HepG2 (cell line): ENCODE measurements around the gene CCDC142. TPM values are rescaled to one million over a fixed set of nuclear protein-coding genes. Genes with fewer than 3 reads are reported as not detected.

Experiments
- FOXC1 ChIP-seq: sonication (generic); formaldehyde crosslinking; IDR thresholded peaks from 2 replicates; pipeline ENCODE4 v1.8.0; 2022; ENCODE audit warnings: mild to moderate bottlenecking, missing genetic modification reagents, borderline replicate concordance
- ISL2 ChIP-seq: sonication (generic); formaldehyde crosslinking; IDR thresholded peaks from 2 replicates; pipeline ENCODE4 v1.5.0; 2020; ENCODE audit warnings: missing genetic modification reagents
- JUN ChIP-seq: sonication (generic); formaldehyde crosslinking; IDR thresholded peaks from 2 replicates; pipeline ENCODE4 v1.4.0; 2020; ENCODE audit warnings: mild to moderate bottlenecking, missing genetic modification reagents
- MIER3 ChIP-seq: IDR thresholded peaks from 2 replicates; pipeline ENCODE4 v1.6.1; 2016; ENCODE audit warnings: missing compliant biosample characterization, borderline replicate concordance
- MXD4 ChIP-seq: IDR thresholded peaks from 2 replicates; pipeline ENCODE4 v1.6.1; 2016; ENCODE audit warnings: mild to moderate bottlenecking, missing biosample characterization, missing genetic modification reagents
- NCOA5 ChIP-seq: sonication (generic); formaldehyde crosslinking; IDR thresholded peaks from 2 replicates; pipeline ENCODE4 v1.4.0; 2020; ENCODE audit warnings: missing genetic modification reagents
- NR3C1 ChIP-seq: sonication (generic); formaldehyde crosslinking; IDR thresholded peaks from 2 replicates; pipeline ENCODE4 v1.4.0; 2020; ENCODE audit warnings: missing genetic modification reagents
- NRL ChIP-seq: sonication (generic); formaldehyde crosslinking; IDR thresholded peaks from 2 replicates; pipeline ENCODE4 v1.5.0; 2020; ENCODE audit warnings: missing genetic modification reagents, mild to moderate bottlenecking, moderate library complexity, borderline replicate concordance
- PRMT3 ChIP-seq: sonication (generic); formaldehyde crosslinking; IDR thresholded peaks from 2 replicates; pipeline ENCODE4 v1.8.1; 2022; ENCODE audit warnings: low read depth, mild to moderate bottlenecking, moderate library complexity, missing genetic modification reagents, borderline replicate concordance
- RBM39 ChIP-seq: fragments of 200-400 bp; formaldehyde crosslinking; IDR thresholded peaks from one replicate; pipeline ENCODE4 v1.6.1; 2018; ENCODE audit warnings: antibody characterized with exemption, mild to moderate bottlenecking, low read depth, low read length; ENCODE audit not compliant: poor library complexity, severe bottlenecking
- REL ChIP-seq: sonication (generic); formaldehyde crosslinking; conservative IDR thresholded peaks from 2 replicates; pipeline ENCODE4 v1.8.0; 2022; ENCODE audit warnings: mild to moderate bottlenecking, missing genetic modification reagents, moderate library complexity
- SOX6 ChIP-seq, 2 experiments: fragments of 450-650 bp in 1 of 2; sonication (generic) in 1 of 2; formaldehyde crosslinking in 1 of 2; IDR thresholded peaks; 2 replicates each; pipeline versions ENCODE4 v1.4.0 to v1.6.1; 2017 to 2020; ENCODE audit warnings: antibody characterized with exemption in 1 of 2, mild to moderate bottlenecking in 1 of 2, missing genetic modification reagents in 1 of 2
- TMF1 ChIP-seq: sonication (generic); formaldehyde crosslinking; IDR thresholded peaks from 2 replicates; pipeline ENCODE4 v1.8.1; 2022; ENCODE audit warnings: low read depth, missing genetic modification reagents
- WIZ ChIP-seq: sonication (generic); formaldehyde crosslinking; IDR thresholded peaks from 2 replicates; pipeline ENCODE4 v1.5.1; 2020; ENCODE audit warnings: mild to moderate bottlenecking, missing genetic modification reagents
- ZBTB1 ChIP-seq: sonication (generic); formaldehyde crosslinking; IDR thresholded peaks from 2 replicates; pipeline ENCODE4 v1.4.0; 2020; ENCODE audit warnings: missing genetic modification reagents, borderline replicate concordance
- ZBTB2 ChIP-seq: sonication (generic); formaldehyde crosslinking; IDR thresholded peaks from 2 replicates; pipeline ENCODE4 v1.8.0; 2022; ENCODE audit warnings: low read depth, missing genetic modification reagents
- ZFP36 ChIP-seq: fragments of 150-350 bp; IDR thresholded peaks from 2 replicates; pipeline ENCODE4 v1.6.1; 2018; ENCODE audit warnings: borderline replicate concordance, low read length, low read depth; ENCODE audit not compliant: partially characterized antibody
- ZMAT3 ChIP-seq: sonication (generic); formaldehyde crosslinking; conservative IDR thresholded peaks from 2 replicates; pipeline ENCODE4 v1.7.0; 2021; ENCODE audit warnings: missing genetic modification reagents
- ZNF18 ChIP-seq: sonication (generic); formaldehyde crosslinking; IDR thresholded peaks from 2 replicates; pipeline ENCODE4 v1.8.0; 2022; ENCODE audit warnings: mild to moderate bottlenecking, missing genetic modification reagents; ENCODE audit not compliant: insufficient replicate concordance
- ZNF263 ChIP-seq: sonication (generic); formaldehyde crosslinking; IDR thresholded peaks from 2 replicates; pipeline ENCODE4 v1.4.0; 2020; ENCODE audit warnings: missing genetic modification reagents
- ZNF337 ChIP-seq: sonication (generic); formaldehyde crosslinking; IDR thresholded peaks from 2 replicates; pipeline ENCODE4 v1.5.1; 2020; ENCODE audit warnings: missing genetic modification reagents, low read depth, mild to moderate bottlenecking, borderline replicate concordance
- ZNF576 ChIP-seq: sonication (generic); formaldehyde crosslinking; IDR thresholded peaks from 2 replicates; pipeline ENCODE4 v1.4.0; 2020; ENCODE audit warnings: mild to moderate bottlenecking, missing genetic modification reagents
- ZNF605 ChIP-seq: sonication (generic); formaldehyde crosslinking; IDR thresholded peaks from 2 replicates; pipeline ENCODE4 v1.8.0; 2022; ENCODE audit warnings: mild to moderate bottlenecking, missing genetic modification reagents
- ZNF891 ChIP-seq: sonication (generic); formaldehyde crosslinking; IDR thresholded peaks from 2 replicates; pipeline ENCODE4 v1.5.0; 2020; ENCODE audit warnings: mild to moderate bottlenecking, missing genetic modification reagents
- ZSCAN22 ChIP-seq: sonication (generic); formaldehyde crosslinking; IDR thresholded peaks from 2 replicates; pipeline ENCODE4 v1.4.0; 2020; ENCODE audit warnings: mild to moderate bottlenecking, missing genetic modification reagents
- ZSCAN25 ChIP-seq: sonication (generic); formaldehyde crosslinking; IDR thresholded peaks from 2 replicates; pipeline ENCODE4 v1.8.0; 2022; ENCODE audit warnings: mild to moderate bottlenecking, missing genetic modification reagents
- polyA plus RNA-seq, 8 experiments: library from polyadenylated mRNA; depleted of rRNA in 3 of 8; stranded (reverse) in 7 of 8; unstranded in 1 of 8; fragments of >200 nt; fragmentation: Illumina TruSeq in 4 of 8; extraction: Trizol in 4 of 8; gene quantifications; 2 replicates each; pipeline versions ENCODE4 v1.2.1 to v1.2.3, GENCODE V29; 2011 to 2016; ENCODE audit warnings: low read depth in 4 of 8, missing spikeins in 1 of 8, mixed read lengths in 1 of 8; ENCODE audit not compliant: insufficient read depth in 1 of 8
- total RNA-seq, 5 experiments: library from RNA; depleted of rRNA; stranded (reverse); fragments of >200 nt; fragmentation: Illumina TruSeq; extraction: Trizol; gene quantifications; 2 replicates each; pipeline ENCODE4 v1.2.3, GENCODE V29; 2016; ENCODE audit warnings: low read depth in 1 of 5

The CCDC142 gene
- total and polyA plus RNA-seq, 2 of the 13 experiments (the other 11 are each of a cell fraction or from before 2014, with no cell fraction given) = 14.7 to 30.4 TPM

GRCh38 chr2:74507926-74508520, 25.2 kb upstream of the CCDC142 start (continued):
- TF ChIP-seq ZNF18 (CRISPR knock-in tag) = peak; percentile 40
- TF ChIP-seq ISL2 (CRISPR knock-in tag) = no peak
- 0 out of 2 replicates have a peak, but pooled peaks have one; percentile 4 for TF ChIP-seq ZNF337 (CRISPR knock-in tag)
- no peak for TF ChIP-seq MIER3
- TF ChIP-seq ZNF891 (CRISPR knock-in tag) = no peak
- TF ChIP-seq PRMT3 (CRISPR knock-in tag) = no peak
- no peak for TF ChIP-seq NRL (CRISPR knock-in tag)
- TF ChIP-seq ZSCAN22 (CRISPR knock-in tag) = no peak
- no peak for TF ChIP-seq ZBTB1 (CRISPR knock-in tag)
- no peak for TF ChIP-seq ZFP36
- TF ChIP-seq WIZ (CRISPR knock-in tag) = no peak
- TF ChIP-seq ZBTB2 (CRISPR knock-in tag) = no peak
- no peak for TF ChIP-seq SOX6 (IDR thresholded peaks at IDR 0.05)
- TF ChIP-seq SOX6 (CRISPR knock-in tag; IDR thresholded peaks at IDR 0.05) = no peak
- no peak for TF ChIP-seq NCOA5
- TF ChIP-seq NR3C1 (CRISPR knock-in tag) = no peak
- TF ChIP-seq RBM39 = no peak
- TF ChIP-seq JUN = no peak
- 0 out of 2 replicates have a peak, but pooled peaks have one; percentile 4 for TF ChIP-seq FOXC1 (CRISPR knock-in tag)
- peak; percentile 74 for TF ChIP-seq ZNF263 (CRISPR knock-in tag)
- no peak for TF ChIP-seq REL (CRISPR knock-in tag)
- TF ChIP-seq ZSCAN25 (CRISPR knock-in tag) = no peak
- peak; percentile 13 for TF ChIP-seq ZNF605
- no peak for TF ChIP-seq TMF1 (CRISPR knock-in tag)
- TF ChIP-seq ZMAT3 (CRISPR knock-in tag) = 0 out of 2 replicates have a peak, but pooled peaks have one; percentile 9
- TF ChIP-seq ZNF576 = no peak
- no peak for TF ChIP-seq MXD4 (CRISPR knock-in tag)
